HFFc6 (cell line): ENCODE measurements around the gene GNG4. TPM values are rescaled to one million over a fixed set of nuclear protein-coding genes. Genes with fewer than 3 reads are reported as not detected.

ENCODE experiments used
- DNase-seq: peaks from one replicate; pipeline ENCODE4 v3.0.0-alpha.2; 2018
- H3K27ac Mint-ChIP-seq: 2 replicates; pipeline ENCODE4 v1.8.0; 2020; ENCODE audit warnings: mild to moderate bottlenecking, mixed read lengths
- H3K27me3 Mint-ChIP-seq: 2 replicates; pipeline ENCODE4 v1.8.0; 2021; ENCODE audit warnings: mild to moderate bottlenecking, moderate library complexity, mixed read lengths; ENCODE audit not compliant: insufficient read depth
- H3K36me3 Mint-ChIP-seq: 2 replicates; pipeline ENCODE4 v1.8.0; 2021; ENCODE audit warnings: low read depth, mixed read lengths
- H3K4me1 Mint-ChIP-seq: 2 replicates; pipeline ENCODE4 v1.8.0; 2020; ENCODE audit warnings: low read depth, mixed read lengths
- H3K4me3 Mint-ChIP-seq: 2 replicates; pipeline ENCODE4 v1.8.0; 2020; ENCODE audit warnings: mild to moderate bottlenecking, moderate library complexity, mixed read lengths
- H3K9me3 Mint-ChIP-seq: 2 replicates; pipeline ENCODE4 v1.8.0; 2020; ENCODE audit warnings: mild to moderate bottlenecking, mixed read lengths
- total RNA-seq, 6 experiments: library from RNA; stranded (reverse); fragmentation: NEBNext Ultra II Directional; extraction: Animal tissue kit (Norgen Biotek cat#: 25700); gene quantifications; 2 replicates in 1 of 6; 3 replicates in 5 of 6; pipeline ENCODE4 v1.2.3, GENCODE V29; 2021
- TF ChIP-seq, protein P1 (sequence below): fragments of 200-600 bp; sonication (generic); IDR thresholded peaks from 2 replicates; pipeline ENCODE4 v1.5.0; 2021; ENCODE audit warnings: antibody characterized with exemption, mild to moderate bottlenecking

The GNG4 gene
- total RNA-seq, 6 experiments from 2014 or later, result 1.5 to 3.6 (median 2.9) TPM

DNA sequence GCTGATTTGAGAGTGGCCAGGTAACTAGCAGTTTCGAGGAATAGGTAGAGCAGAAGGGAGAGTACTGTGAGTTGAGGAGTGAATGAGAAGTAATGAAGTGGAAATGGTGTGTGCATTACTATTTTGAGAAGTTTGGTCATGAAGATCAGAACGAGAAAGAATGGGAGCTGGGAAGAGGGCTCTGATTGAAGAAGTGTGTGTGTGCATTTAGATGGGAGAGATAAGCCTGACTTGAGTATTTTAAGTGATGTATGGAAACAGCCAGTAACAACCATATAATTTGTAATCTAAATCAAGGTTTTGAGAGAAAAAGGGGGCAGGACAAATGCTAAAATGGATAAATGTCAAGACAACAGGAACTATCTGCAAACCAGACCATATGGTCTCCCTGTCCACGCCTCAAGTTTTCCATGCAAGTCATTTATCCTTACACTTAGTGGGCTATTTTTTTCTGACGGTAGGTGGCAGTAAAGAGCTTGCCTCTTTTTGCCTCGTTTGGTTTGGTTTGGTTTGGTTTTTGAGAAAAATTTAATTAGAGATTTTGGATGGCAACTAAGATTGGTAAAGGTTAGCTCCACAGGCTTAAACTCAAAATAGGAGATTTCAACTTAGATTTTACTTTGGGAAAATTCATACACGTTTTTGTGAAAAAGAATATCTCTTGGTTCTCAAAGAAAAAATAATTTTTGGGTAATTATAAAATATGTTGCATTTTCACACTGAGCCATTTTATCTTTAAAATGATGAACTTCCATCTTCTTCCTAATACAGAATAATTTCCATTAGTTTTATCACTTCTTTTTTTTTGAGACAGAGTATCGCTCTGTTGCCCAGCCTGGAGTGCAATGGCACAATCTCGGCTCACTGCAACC, 135.9 kb downstream of the GNG4 start:
- Mint-ChIP-seq H3K4me1 (peaks cover 41% of the 10 kb centered on the region), H3K9me3 (no peaks in the 10 kb centered on the region), H3K36me3 (no peaks in the 10 kb centered on the region), H3K27ac (no peak overlapping the region), H3K4me3 (no peak overlapping the region), H3K27me3 (no peaks in the 10 kb centered on the region)
- TF ChIP-seq, protein P1, sequence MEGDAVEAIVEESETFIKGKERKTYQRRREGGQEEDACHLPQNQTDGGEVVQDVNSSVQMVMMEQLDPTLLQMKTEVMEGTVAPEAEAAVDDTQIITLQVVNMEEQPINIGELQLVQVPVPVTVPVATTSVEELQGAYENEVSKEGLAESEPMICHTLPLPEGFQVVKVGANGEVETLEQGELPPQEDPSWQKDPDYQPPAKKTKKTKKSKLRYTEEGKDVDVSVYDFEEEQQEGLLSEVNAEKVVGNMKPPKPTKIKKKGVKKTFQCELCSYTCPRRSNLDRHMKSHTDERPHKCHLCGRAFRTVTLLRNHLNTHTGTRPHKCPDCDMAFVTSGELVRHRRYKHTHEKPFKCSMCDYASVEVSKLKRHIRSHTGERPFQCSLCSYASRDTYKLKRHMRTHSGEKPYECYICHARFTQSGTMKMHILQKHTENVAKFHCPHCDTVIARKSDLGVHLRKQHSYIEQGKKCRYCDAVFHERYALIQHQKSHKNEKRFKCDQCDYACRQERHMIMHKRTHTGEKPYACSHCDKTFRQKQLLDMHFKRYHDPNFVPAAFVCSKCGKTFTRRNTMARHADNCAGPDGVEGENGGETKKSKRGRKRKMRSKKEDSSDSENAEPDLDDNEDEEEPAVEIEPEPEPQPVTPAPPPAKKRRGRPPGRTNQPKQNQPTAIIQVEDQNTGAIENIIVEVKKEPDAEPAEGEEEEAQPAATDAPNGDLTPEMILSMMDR, result peak; percentile 98
- peak; percentile 70 for DNase-seq

DNA sequence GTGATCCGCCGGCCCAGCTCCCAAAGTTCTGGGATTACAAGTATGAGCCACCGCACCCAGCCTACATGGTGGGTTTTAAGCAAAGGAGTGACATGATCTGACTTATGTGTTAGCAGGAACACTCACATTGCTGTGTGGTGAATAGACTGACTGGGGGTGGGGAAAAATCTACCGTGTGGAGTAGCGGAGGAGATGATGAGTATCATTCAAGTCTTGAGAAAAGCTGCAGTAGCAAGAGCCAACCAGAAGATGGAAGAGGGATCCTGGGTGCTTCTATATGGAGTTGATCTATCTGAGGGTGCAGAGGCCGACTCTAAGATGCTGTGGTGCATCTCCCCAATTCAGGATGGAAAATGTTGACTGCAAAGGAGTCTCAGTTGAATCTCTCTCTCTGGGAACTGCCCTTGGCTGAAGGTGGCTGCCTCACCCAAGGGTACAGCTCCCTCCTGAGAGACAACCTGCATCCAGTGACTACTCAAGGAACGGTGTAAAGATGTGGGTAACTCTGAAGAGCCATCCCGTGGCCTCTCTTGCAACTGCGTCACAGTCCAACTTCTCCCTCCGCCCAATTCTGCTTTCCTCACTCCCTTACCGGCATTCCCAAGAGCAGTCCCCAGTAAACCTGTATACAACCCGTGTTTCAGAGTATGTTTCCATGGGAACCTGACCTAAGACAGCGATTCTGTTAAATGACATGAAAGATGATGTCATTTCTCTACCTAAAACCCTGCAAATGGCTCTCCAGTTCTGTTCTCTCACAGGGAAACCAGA, 137.9 kb downstream of the GNG4 start:
- Mint-ChIP-seq H3K4me3 (no peak overlapping the region), H3K27ac (no peak overlapping the region), H3K27me3 (no peaks in the 10 kb centered on the region), H3K4me1 (peaks cover 38% of the 10 kb centered on the region), H3K9me3 (no peaks in the 10 kb centered on the region), H3K36me3 (no peaks in the 10 kb centered on the region)
- TF ChIP-seq, protein P1, result no peak; the same call in 1 of the 2 replicates
- DNase-seq, result peak; percentile 23

- Mint-ChIP-seq H3K27ac (no peak overlapping the region; the same call in 1 of the 2 replicates), H3K4me3 (no peak overlapping the region), H3K36me3 (no peaks in the 10 kb centered on the region), H3K9me3 (no peaks in the 10 kb centered on the region), H3K27me3 (no peaks in the 10 kb centered on the region), H3K4me1 (peaks cover 46% of the 10 kb centered on the region)
- no peak for DNase-seq
- TF ChIP-seq, protein P1, result no peak
Observed at GRCh38 chr1:235510823-235511222, 138.8 kb downstream of the GNG4 start.

GRCh38 chr1:235507623-235508022, 142.0 kb downstream of the GNG4 start:
- TF ChIP-seq, protein P1, result no peak
- DNase-seq, result no peak
- no peaks in the 10 kb centered on the region for H3K27me3 Mint-ChIP-seq
- no peak overlapping the region for H3K27ac Mint-ChIP-seq
- H3K36me3 Mint-ChIP-seq, result peaks cover under 1% of the 10 kb centered on the region; the same call in 1 of the 2 replicates
- peaks cover 37% of the 10 kb centered on the region for H3K4me1 Mint-ChIP-seq
- H3K9me3 Mint-ChIP-seq, result no peaks in the 10 kb centered on the region
- no peak overlapping the region for H3K4me3 Mint-ChIP-seq

GRCh38 chr1:235504494-235505222, 144.9 kb downstream of the GNG4 start:
- H3K27me3 Mint-ChIP-seq, result no peaks in the 10 kb centered on the region
- TF ChIP-seq, protein P1, result peak; percentile 89
- H3K36me3 Mint-ChIP-seq, result peaks cover 10% of the 10 kb centered on the region
- no peaks in the 10 kb centered on the region for H3K9me3 Mint-ChIP-seq
- peaks cover 45% of the 10 kb centered on the region for H3K4me1 Mint-ChIP-seq
- H3K27ac Mint-ChIP-seq, result peak overlapping the region; percentile 97
- H3K4me3 Mint-ChIP-seq, result peak overlapping the region; percentile 94
- DNase-seq, result peak; percentile 98
